Activated CD8-positive, alpha-beta memory T cell treated with anti-CD3 and anti-CD28 coated beads, Interleukin-2, amount 10 ng/mL, durations not matched to agents 7 days and 5 days (primary cell): ENCODE results near the gene SPATA21. TPM values are rescaled to one million over a fixed set of nuclear protein-coding genes. Genes with fewer than 3 reads are reported as not detected.
"Not testable (repeated sequence)": the region's sequence is repeated elsewhere in the genome, so short reads cannot be mapped to it uniquely, and the experiment has no call there.

ENCODE experiments used
- ATAC-seq: fragments of 150-1000 bp; cut with Tn5 transposase; one replicate; pipeline ENCODE4 v1.10.0; 2021; ENCODE audit warnings: moderate library complexity
- CTCF ChIA-PET: fragments of 350-600 bp; sonication (Branson Sonifier 250); formaldehyde crosslinking; loops from one replicate; lab custom pipeline; 2021; ENCODE audit warnings: antibody characterized with exemption; lab: Charles Lee
- DNase-seq: peaks from one replicate; pipeline ENCODE4 v3.0.0-alpha.2; 2020
- H3K27ac Mint-ChIP-seq: one replicate; pipeline ENCODE4 v1.8.0; 2021; ENCODE audit warnings: mild to moderate bottlenecking, mixed read lengths
- H3K27me3 Mint-ChIP-seq: one replicate; pipeline ENCODE4 v1.8.0; 2021; ENCODE audit warnings: mixed read lengths
- H3K36me3 Mint-ChIP-seq: one replicate; pipeline ENCODE4 v1.8.0; 2021; ENCODE audit warnings: mild to moderate bottlenecking, mixed read lengths
- H3K4me1 Mint-ChIP-seq: one replicate; pipeline ENCODE4 v1.8.0; 2021; ENCODE audit warnings: mixed read lengths
- H3K4me3 Mint-ChIP-seq: one replicate; pipeline ENCODE4 v1.8.0; 2021; ENCODE audit warnings: mild to moderate bottlenecking, moderate library complexity, mixed read lengths
- H3K9me3 Mint-ChIP-seq: one replicate; pipeline ENCODE4 v1.8.0; 2022; ENCODE audit warnings: low read depth, mixed read lengths
- total RNA-seq, 2 experiments: library from RNA; stranded (reverse); gene quantifications; one replicate each; pipeline ENCODE4 v1.2.3, GENCODE V29; 2021

Gene SPATA21, protein sequence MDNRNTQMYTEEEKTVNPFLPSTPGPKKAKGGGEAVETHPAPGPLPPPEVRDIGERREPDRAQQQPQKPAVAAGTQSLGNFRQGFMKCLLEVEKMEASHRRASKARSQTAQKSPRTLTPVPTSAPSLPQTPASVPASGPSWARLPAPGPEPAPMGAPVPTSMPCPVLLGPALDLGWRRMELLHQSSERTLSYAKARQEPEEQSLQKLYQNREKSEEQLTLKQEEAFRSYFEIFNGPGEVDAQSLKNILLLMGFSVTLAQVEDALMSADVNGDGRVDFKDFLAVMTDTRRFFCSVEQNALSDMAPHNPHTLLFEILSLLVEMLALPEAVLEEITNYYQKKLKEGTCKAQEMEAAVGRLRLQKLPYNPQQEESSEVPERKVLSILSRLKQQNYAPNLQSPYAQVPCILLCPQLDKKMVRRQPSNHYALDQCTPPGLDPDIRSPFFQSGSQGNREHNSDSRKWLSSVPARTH
- not detected for total RNA-seq

DNA sequence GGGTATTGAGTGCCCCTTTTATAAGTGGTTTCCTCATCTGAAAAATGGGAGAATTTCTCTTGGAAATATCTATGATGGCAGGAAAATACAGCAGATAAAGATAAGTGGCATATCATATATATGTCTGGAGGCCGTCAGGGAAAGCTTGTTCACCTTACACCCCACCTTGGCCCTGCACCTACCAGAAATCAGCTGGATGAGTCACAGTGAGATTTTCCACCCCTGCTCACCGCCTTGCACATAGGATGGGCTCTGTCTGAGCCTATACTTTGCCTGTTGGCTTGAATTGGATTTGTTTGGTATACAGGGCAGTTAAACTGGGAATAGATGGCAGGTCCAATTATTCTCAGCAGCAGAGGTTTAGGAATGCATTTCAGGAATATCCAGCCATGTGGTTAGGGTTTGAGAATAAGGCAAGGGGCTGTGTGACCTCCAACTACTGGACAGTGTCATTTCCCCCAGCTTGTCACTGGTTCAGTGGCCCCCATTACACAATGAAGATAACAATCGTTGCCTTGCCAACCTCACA, at the start of gene SPATA21:
SPATA21 (minus strand) TSS at position 479 of the 529 bp plus-strand sequence. CDS start 6,053 bp downstream, outside the sequence.
- Mint-ChIP-seq H3K9me3 (no peaks in the 10 kb centered on the region), H3K36me3 (no peaks in the 10 kb centered on the region), H3K4me1 (peaks cover 14% of the 10 kb centered on the region), H3K4me3 (no peak within 1 kb of the TSS), H3K27ac (no peak within 1 kb of the TSS), H3K27me3 (peaks cover 13% of the 10 kb centered on the region)
- ATAC-seq (no peak), DNase-seq (no peak)
- CTCF ChIA-PET, result interaction anchor here (0.6 to 0.9 kb wide), 2 partner anchors 11 to 572 kb away, joined by 3 read pairs; no protein-coding TSS in a partner anchor

DNA sequence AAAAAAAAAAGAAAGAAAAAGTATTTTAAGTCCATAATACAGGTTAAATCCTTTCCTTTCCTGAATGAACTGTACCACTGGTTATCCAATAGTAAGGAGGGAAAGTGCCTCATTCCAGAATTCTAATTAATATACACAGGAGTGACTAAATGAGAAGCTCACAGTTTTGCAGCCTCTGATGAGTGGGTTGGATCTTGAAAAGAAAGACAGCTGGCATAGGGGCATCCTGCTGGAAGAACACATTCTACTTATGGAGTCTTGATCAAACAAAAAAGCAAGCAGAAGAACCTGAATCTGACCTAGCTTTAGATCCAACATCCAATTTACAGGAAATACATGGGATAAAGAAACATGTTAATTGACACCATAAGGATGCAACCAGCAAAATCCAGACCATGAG, 49.8 kb upstream of the SPATA21 start:
- H3K27ac Mint-ChIP-seq, H3K4me3 Mint-ChIP-seq, H3K27me3 Mint-ChIP-seq, H3K4me1 Mint-ChIP-seq, ATAC-seq, H3K36me3 Mint-ChIP-seq, DNase-seq, H3K9me3 Mint-ChIP-seq, CTCF ChIA-PET: not testable (repeated sequence)

DNA sequence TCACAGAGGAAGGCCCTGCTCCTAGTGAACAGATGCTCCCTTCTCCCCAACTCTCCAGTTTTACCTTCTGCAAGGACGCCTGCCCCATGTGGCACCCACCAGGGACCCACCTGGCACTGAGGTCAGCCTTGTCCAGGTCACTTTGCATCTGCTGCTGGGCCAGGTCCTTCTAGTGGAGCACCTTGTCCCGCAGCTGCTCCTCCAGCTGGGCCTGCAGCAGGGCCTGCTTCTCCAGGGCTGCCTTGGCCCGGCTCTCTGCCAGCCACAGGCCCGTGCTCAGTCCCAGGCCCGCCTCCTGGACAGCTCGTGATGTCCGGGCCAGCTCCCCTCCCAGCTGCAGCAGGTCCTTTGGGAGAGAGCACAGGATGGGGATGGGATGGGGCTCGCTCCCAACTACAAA, 49.1 kb upstream of the SPATA21 start:
- DNase-seq, ATAC-seq, H3K4me1 Mint-ChIP-seq, H3K9me3 Mint-ChIP-seq, H3K27ac Mint-ChIP-seq, H3K36me3 Mint-ChIP-seq, CTCF ChIA-PET, H3K4me3 Mint-ChIP-seq, H3K27me3 Mint-ChIP-seq: not testable (repeated sequence)

DNA sequence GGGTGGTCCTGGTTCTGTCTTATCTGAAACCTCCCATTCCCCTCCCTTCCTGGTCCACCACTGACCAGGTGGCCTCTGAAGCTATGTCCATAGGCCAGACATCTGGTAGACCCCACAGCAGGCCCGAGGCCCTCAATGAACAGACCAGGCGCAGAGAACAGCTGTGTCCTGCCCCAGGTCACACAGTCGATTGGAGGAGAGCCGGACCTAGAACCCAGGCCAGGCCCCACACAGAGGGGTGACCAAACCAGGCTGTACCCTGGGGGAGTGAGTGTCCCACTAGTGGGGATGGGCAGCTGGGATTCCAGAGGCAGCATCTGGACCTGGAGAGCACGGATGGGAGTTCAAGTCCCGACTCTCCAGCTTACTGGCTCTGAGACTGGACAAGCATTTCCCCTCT, 47.7 kb upstream of the SPATA21 start:
- CTCF ChIA-PET, result no interaction called here
- H3K27me3 Mint-ChIP-seq, result no peaks in the 10 kb centered on the region
- no peak for ATAC-seq
- no peaks in the 10 kb centered on the region for H3K36me3 Mint-ChIP-seq
- no peaks in the 10 kb centered on the region for H3K9me3 Mint-ChIP-seq
- H3K4me1 Mint-ChIP-seq, result no peaks in the 10 kb centered on the region
- no peak overlapping the region for H3K4me3 Mint-ChIP-seq
- no peak for DNase-seq
- no peak overlapping the region for H3K27ac Mint-ChIP-seq

DNA sequence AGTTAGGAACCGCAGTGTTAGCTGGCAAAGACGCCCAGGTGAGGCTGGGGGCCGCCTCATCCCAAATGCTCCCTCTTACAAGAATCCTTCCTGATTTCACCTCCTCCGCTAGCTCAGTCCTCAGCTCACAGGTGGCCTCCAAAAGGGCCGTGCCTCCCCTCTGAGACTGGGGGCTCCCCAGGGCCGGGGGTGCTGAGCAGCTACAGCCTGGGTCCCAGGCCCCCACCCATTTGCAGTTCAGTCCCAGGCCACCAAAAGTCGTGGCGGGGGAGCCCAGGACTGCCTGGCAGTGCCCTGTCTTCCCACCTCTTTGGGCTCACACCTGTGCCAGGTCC, 47.2 kb upstream of the SPATA21 start:
- Mint-ChIP-seq H3K27me3 (no peaks in the 10 kb centered on the region), H3K4me3 (no peak overlapping the region), H3K36me3 (no peaks in the 10 kb centered on the region), H3K9me3 (no peaks in the 10 kb centered on the region), H3K4me1 (no peaks in the 10 kb centered on the region), H3K27ac (no peak overlapping the region)
- no peak for ATAC-seq
- no peak for DNase-seq
- CTCF ChIA-PET, result no interaction called here

DNA sequence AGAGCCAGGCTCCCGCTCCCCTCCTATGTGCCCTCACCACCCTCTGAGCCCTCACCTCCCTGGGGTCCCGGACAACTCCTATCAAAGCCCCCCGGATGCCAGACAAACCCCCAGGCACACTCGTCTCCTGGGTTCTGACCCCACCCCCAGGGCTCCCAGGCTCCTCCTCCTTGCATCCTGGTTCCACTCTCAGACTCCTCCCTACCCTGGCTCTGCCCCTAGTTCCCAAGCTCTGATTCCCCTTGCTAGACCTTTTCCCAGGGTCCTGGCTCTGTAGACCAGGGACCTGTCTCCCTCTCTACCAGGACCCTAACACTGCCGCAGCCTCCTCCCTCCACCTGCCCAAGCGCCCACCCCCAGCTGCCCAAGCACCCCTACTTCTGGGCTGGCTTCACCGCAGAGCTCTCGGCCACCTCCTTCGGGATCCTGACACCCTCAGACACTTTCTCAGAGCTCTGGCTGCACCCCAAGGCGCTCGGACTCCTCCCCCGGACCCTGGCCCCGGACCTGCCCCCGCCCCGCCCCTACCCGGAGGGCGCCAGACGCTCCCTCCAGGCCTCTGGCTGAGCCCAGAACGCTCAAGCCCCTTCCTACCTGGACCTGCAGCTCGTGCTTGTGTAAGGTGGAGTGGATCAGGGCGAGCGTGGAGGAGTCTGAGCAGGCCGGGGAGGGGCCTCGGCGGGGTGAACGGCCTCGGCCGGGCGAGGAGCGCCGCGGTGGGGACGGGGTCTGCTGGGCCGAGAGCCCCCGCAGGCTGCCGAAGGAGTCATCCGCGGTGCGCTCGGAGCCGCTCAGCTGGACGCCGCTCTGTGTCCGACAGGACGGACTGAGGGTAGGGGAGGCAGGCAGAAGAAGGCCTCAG, 46.6 kb upstream of the SPATA21 start:
- CTCF ChIA-PET, H3K9me3 Mint-ChIP-seq, H3K27me3 Mint-ChIP-seq, H3K4me3 Mint-ChIP-seq, H3K36me3 Mint-ChIP-seq, ATAC-seq, H3K27ac Mint-ChIP-seq, H3K4me1 Mint-ChIP-seq, DNase-seq: not testable (repeated sequence)

DNA sequence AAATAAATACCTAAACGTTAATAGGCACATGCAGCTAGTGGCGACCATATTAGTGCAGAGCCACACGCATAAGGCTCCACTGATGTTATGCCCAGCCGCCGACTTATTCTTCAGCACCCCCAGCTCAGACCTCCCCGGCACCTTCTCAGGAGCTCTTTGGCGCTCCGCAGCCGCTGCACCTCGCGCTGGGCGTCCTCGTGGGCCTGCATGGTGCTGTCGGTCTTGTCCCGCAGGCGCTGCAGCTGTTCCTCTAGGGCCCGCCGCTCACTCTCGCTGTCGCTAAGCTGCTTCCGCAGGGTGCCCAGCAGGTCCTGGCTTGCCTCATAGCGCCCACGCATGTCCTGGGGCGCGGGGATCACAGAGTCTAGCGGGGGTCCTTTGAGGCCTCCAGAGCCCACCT, 45.9 kb upstream of the SPATA21 start:
- CTCF ChIA-PET, ATAC-seq, H3K4me1 Mint-ChIP-seq: not testable (repeated sequence)

DNA sequence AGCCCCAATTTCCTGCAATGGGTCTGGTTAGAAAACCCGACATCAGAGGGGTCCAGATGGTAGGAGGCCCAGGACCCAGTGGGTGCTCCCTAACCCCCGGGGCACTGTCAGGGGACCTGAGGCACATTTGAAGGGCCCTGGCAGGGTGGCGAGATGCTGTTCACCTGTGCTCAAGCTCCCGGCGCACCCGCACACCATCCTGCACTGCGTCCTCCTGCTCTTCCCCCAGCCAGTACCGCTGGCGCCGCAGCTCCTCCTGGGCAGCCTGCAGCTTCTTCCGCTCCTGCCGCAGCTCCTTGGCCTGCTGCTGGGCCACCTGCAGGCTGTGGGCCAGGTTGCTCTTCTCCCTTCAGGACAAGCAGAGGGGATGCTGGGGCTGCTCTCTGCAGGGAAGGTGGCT, 40.9 kb upstream of the SPATA21 start:
- Mint-ChIP-seq H3K4me3 (no peak overlapping the region), H3K27me3 (no peaks in the 10 kb centered on the region), H3K36me3 (peaks cover 1% of the 10 kb centered on the region), H3K4me1 (no peaks in the 10 kb centered on the region), H3K27ac (no peak overlapping the region), H3K9me3 (no peaks in the 10 kb centered on the region)
- ATAC-seq (no peak), DNase-seq (no peak)
- CTCF ChIA-PET, result no interaction called here

More for the DNA sequence above, 45.9 kb upstream of the SPATA21 start:
- H3K36me3 Mint-ChIP-seq, H3K4me3 Mint-ChIP-seq, H3K27ac Mint-ChIP-seq, H3K9me3 Mint-ChIP-seq, H3K27me3 Mint-ChIP-seq, DNase-seq: not testable (repeated sequence)

DNA sequence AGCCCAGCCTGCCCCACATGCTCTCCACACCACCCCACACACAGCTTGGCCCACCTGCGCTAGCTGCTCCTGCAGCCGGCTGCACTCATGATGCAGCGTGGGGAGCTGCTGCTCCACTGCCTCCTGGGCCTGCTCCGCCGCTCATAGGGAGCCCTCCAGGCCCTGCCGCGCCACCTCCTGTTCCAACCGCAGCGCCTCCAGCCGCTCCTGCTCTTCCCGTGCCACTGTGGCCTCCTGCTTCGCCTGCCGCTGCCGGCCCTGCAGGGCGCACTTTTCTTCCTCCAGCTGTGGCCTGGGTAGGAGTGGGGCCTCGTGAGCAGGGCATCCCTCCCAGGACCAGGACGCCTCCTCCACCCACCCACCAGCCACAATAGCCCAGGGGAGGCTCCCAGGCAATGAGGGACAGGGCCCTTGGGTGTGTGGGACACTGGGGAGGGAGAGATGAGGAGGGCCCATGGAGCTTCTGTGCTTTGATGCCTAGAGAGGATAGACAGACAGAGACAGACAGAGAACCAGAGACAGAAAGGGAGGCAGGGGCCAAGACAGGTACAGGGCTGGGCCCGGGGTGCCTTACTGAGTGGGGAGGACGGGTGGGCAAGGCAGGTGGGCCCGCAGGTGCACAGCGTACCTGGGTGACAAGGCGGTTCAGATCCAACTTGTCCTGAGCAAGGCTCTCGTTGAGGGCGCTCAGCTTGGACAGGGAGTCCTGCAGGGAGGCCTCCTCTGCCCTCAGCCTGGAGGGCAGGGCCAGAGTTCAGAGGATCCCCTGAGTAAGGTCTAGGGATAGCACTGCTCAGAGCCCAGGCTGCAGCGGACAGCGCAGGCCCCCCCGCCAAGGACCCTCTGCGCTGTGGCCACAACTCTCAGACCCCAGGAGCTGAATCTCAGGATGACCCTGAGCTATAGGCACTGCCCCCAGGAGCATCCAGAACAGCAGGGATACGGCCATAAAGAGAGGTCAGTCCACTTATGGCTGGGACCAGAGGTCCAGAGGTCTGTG, 38.8 kb upstream of the SPATA21 start:
- DNase-seq, CTCF ChIA-PET, H3K36me3 Mint-ChIP-seq, ATAC-seq, H3K27ac Mint-ChIP-seq, H3K4me3 Mint-ChIP-seq, H3K4me1 Mint-ChIP-seq, H3K9me3 Mint-ChIP-seq, H3K27me3 Mint-ChIP-seq: not testable (repeated sequence)

DNA sequence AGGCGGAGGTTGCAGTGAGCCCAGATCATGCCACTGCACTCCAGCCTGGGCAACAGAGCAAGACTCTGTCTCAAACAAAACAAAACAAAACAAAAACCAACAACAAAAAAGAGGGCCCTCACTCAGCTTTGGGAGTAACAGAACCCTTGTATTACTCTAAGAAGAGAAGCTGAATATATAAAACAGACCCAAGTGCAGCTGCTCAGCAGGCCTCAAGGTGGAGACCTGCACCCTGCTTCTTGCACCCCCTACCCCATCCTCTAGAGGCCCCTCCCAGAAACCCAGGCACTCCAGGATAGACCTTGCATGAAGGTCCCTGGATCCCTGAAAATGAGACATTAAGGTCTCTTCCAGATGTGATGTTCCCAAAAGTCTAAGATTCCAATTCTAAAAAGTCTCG, 37.7 kb upstream of the SPATA21 start:
- H3K4me1 Mint-ChIP-seq, ATAC-seq, H3K27ac Mint-ChIP-seq, DNase-seq, H3K36me3 Mint-ChIP-seq, H3K4me3 Mint-ChIP-seq, H3K27me3 Mint-ChIP-seq, H3K9me3 Mint-ChIP-seq, CTCF ChIA-PET: not testable (repeated sequence)

DNA sequence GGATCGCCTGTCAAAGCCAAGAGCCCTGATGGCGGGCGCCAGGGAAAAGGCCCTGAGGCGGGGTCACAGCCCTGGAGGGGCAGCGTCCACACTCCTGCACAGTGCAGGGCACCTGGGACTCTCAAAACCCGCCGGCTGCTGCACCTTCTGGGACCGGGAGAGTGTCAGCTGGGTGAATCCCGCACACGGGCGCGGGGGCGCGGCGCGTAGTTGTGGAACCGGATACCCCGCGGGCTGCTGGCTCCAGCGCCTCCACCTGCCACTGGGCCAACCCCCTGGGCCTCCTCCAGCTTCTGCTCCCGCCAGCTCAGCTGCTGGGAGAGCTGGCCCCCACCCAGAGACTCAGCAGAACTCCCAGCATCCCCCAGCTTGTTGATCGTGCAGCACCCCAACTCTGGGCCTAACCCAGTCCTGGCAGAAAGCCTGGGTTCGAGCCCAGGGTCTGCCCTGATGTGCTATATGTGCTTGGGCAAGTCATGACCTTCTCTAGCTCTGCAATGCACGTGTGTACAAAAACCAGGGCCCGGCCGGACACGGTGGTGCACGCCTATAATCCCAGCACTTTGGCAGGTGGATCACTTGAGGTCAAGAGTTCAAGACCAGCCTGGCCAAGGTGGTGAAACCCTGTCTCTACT, 37.1 kb upstream of the SPATA21 start:
- Mint-ChIP-seq H3K4me1 (no peaks in the 10 kb centered on the region), H3K36me3 (peaks cover 1% of the 10 kb centered on the region), H3K27me3 (no peaks in the 10 kb centered on the region), H3K9me3 (no peaks in the 10 kb centered on the region), H3K4me3 (no peak overlapping the region), H3K27ac (no peak overlapping the region)
- ATAC-seq, result no peak
- CTCF ChIA-PET, result no interaction called here
- no peak for DNase-seq

DNA sequence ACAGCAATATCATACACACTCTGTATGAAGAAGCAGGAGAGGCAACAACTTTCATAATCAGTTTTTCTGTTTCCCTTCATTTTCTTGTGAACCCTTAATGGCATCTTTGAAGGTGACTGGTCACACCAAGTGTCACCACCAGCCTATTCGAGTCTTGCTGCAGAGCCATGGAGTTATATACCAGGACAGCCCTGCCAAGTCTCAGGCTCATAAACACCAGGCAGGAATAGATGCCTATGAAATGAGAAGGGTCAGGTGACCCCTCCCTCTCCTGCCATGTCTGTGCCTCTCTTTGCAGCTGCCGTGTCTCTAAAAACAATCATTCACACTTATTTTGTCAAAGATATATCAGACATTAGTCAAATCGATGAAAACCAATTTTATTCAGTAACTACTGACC, 31.3 kb upstream of the SPATA21 start:
- Mint-ChIP-seq H3K36me3 (peaks cover 7% of the 10 kb centered on the region), H3K4me1 (no peaks in the 10 kb centered on the region), H3K4me3 (no peak overlapping the region)

More for the DNA sequence above, 31.3 kb upstream of the SPATA21 start:
- Mint-ChIP-seq H3K27me3 (no peaks in the 10 kb centered on the region), H3K27ac (no peak overlapping the region), H3K9me3 (no peaks in the 10 kb centered on the region)
- CTCF ChIA-PET, result no interaction called here
- DNase-seq, result no peak
- ATAC-seq, result no peak
